GM18502 (cell line): ENCODE measurements around the gene STAM.

ENCODE experiments used
- ATAC-seq: cut with Tn5 transposase; IDR thresholded peaks from one replicate; pipeline ENCODE4 v1.9.1; 2021; ENCODE audit warnings: mild to moderate bottlenecking; ENCODE audit not compliant: unreplicated experiment, poor library complexity

STAM gene

GRCh38 chr10:17671307-17671706 lies 27.4 kb downstream of the STAM start:
- no peak for ATAC-seq

- ATAC-seq = no peak
These were observed 29.6 kb downstream of the STAM start for GRCh38 chr10:17673471-17674061.

- no peak for ATAC-seq
These were observed 30.6 kb downstream of the STAM start for GRCh38 chr10:17674566-17674965.

- ATAC-seq = no peak
These were observed 31.7 kb downstream of the STAM start for GRCh38 chr10:17675638-17676037.

- no peak for ATAC-seq
These were observed 33.0 kb downstream of the STAM start for GRCh38 chr10:17676919-17677318.

- no peak for ATAC-seq
These were observed 38.4 kb downstream of the STAM start for GRCh38 chr10:17682236-17682946.

GRCh38 chr10:17683541-17683940 lies 39.6 kb downstream of the STAM start:
- ATAC-seq = no peak

GRCh38 chr10:17684537-17684936 lies 40.6 kb downstream of the STAM start:
- no peak for ATAC-seq

GRCh38 chr10:17685233-17685840 lies 41.4 kb downstream of the STAM start:
- peak; percentile 81 for ATAC-seq

GRCh38 chr10:17687117-17687831 lies 43.3 kb downstream of the STAM start:
- no peak for ATAC-seq

GRCh38 chr10:17689137-17689536 lies 45.2 kb downstream of the STAM start:
- no peak for ATAC-seq

GRCh38 chr10:17693009-17693408 lies 49.1 kb downstream of the STAM start:
- ATAC-seq = no peak

- ATAC-seq = no peak
These were observed 54.7 kb downstream of the STAM start for GRCh38 chr10:17698696-17699095.

GRCh38 chr10:17701301-17701700 lies 57.4 kb downstream of the STAM start:
- ATAC-seq = no peak

GRCh38 chr10:17703706-17704105 lies 59.8 kb downstream of the STAM start:
- no peak for ATAC-seq

- ATAC-seq = no peak
These were observed 64.9 kb downstream of the STAM start for GRCh38 chr10:17708821-17709220.

GRCh38 chr10:17709492-17709891 lies 65.5 kb downstream of the STAM start:
- ATAC-seq = no peak

- ATAC-seq = no peak
These were observed 66.2 kb downstream of the STAM start for GRCh38 chr10:17710181-17710580.

GRCh38 chr10:17712053-17712452 lies 68.1 kb downstream of the STAM start:
- ATAC-seq = no peak

GRCh38 chr10:17712717-17713471 lies 68.9 kb downstream of the STAM start:
- ATAC-seq = no peak
